Renal cortex interstitium (tissue), 3 donors: ENCODE measurements around the gene ADAMTS4. TPM values are rescaled to one million over a fixed set of nuclear protein-coding genes. Genes with fewer than 3 reads are reported as not detected.

Source experiments
- polyA plus RNA-seq, 3 donors: library from polyadenylated mRNA; unstranded; fragments of 120-200 nt; gene quantifications; one replicate each; pipeline ENCODE4 v1.2.1, GENCODE V29; 2013; ENCODE audit not compliant: insufficient read length in 3 of 3

The ADAMTS4 gene
- polyA plus RNA-seq, 3 donors = 0.60 to 1.1 (median 0.78) TPM

Other genes starting within 250 kb of the ADAMTS4 start
- under 1 TPM in 1 of 3 donors, not detected in 2; 0.29 TPM for gene ITLN2, start 244.2 kb downstream of the ADAMTS4 start, polyA plus RNA-seq
- 10 to 100 TPM; 73.1 to 94.2 (median 82.1) TPM for gene F11R, start 177.9 kb downstream of the ADAMTS4 start, polyA plus RNA-seq
- gene TSTD1, start 160.1 kb downstream of the ADAMTS4 start, polyA plus RNA-seq = 10 to 100 TPM; 49.4 to 76.5 (median 63.5) TPM
- gene USF1, start 153.1 kb downstream of the ADAMTS4 start, polyA plus RNA-seq = 10 to 100 TPM; 49.7 to 62.5 (median 59.8) TPM
- 1 to 10 TPM; 2.1 to 2.5 (median 2.2) TPM for gene ARHGAP30, start 129.2 kb downstream of the ADAMTS4 start, polyA plus RNA-seq
- gene NECTIN4, start 109.5 kb downstream of the ADAMTS4 start, polyA plus RNA-seq = 1 to 10 TPM; 2.2 to 4.0 (median 3.5) TPM
- gene KLHDC9, start 100.7 kb downstream of the ADAMTS4 start, polyA plus RNA-seq = 10 to 100 TPM; 15.7 to 19.3 (median 17.6) TPM
- gene PFDN2, start 81.0 kb downstream of the ADAMTS4 start, polyA plus RNA-seq = 10 to 100 TPM; 70.5 to 94.2 (median 71.9) TPM
- 10 to 100 TPM; 49.0 to 58.8 (median 51.5) TPM for gene NIT1, start 80.9 kb downstream of the ADAMTS4 start, polyA plus RNA-seq
- gene DEDD, start 66.4 kb downstream of the ADAMTS4 start, polyA plus RNA-seq = 10 to 100 TPM; 47.6 to 57.0 (median 55.1) TPM
- 100 to 1,000 TPM; 135 to 161 (median 156) TPM for gene UFC1, start 45.1 kb downstream of the ADAMTS4 start, polyA plus RNA-seq
- gene USP21, start 39.6 kb downstream of the ADAMTS4 start, polyA plus RNA-seq = 10 to 100 TPM; 48.0 to 49.6 (median 48.2) TPM
- gene PPOX, start 32.6 kb downstream of the ADAMTS4 start, polyA plus RNA-seq = 10 to 100 TPM; 31.0 to 61.5 (median 38.3) TPM
- gene B4GALT3, start 21.5 kb downstream of the ADAMTS4 start, polyA plus RNA-seq = 10 to 100 TPM; 36.6 to 39.5 (median 38.8) TPM
- 100 to 1,000 TPM; 200 to 212 (median 200) TPM for gene NDUFS2, start 3.3 kb upstream of the ADAMTS4 start, polyA plus RNA-seq
- 10 to 100 TPM; 12.3 to 14.8 (median 13.6) TPM for gene FCER1G, start 16.2 kb upstream of the ADAMTS4 start, polyA plus RNA-seq
- 1 to 10 TPM in 1 of 3 donors, under 1 TPM in 1, not detected in 1; 0.59 to 4.6 TPM for gene APOA2, start 24.6 kb upstream of the ADAMTS4 start, polyA plus RNA-seq
- gene TOMM40L, start 27.0 kb upstream of the ADAMTS4 start, polyA plus RNA-seq = 10 to 100 TPM; 13.5 to 15.4 (median 14.6) TPM
- gene NR1I3, start 39.1 kb upstream of the ADAMTS4 start, polyA plus RNA-seq = 1 to 10 TPM; 3.1 to 3.7 (median 3.4) TPM
- 1 to 10 TPM; 1.0 to 1.7 (median 1.0) TPM for gene PCP4L1, start 59.7 kb upstream of the ADAMTS4 start, polyA plus RNA-seq
- 1 to 10 TPM; 2.2 to 5.1 (median 3.8) TPM for gene MPZ, start 110.9 kb upstream of the ADAMTS4 start, polyA plus RNA-seq
- 100 to 1,000 TPM; 257 to 303 (median 265) TPM for gene SDHC, start 115.3 kb upstream of the ADAMTS4 start, polyA plus RNA-seq
- gene CFAP126, start 168.8 kb upstream of the ADAMTS4 start, polyA plus RNA-seq = 10 to 100 TPM; 11.2 to 15.2 (median 11.6) TPM